Measurements from ENCODE around the gene RSBN1.
"Not testable (repeated sequence)": the region's sequence is repeated elsewhere in the genome, so short reads cannot be mapped to it uniquely, and the experiment has no call there.

Gene RSBN1

GRCh38 chr1:113742515-113742914 is 69.8 kb downstream of the RSBN1 start:
- no peak overlapping the region for H3K27ac ChIP-seq
- in situ Hi-C loops (cut with HindIII; ENCODE audit: low pct_ligation_motif_present, low sequenced_read_pairs) = no loop called here
- H3K27me3 ChIP-seq (replicated peaks) = no peaks in the 10 kb centered on the region

GRCh38 chr1:113734357-113735055 is 77.8 kb downstream of the RSBN1 start:
- no peak overlapping the region for H3K4me3 ChIP-seq (ENCODE audit: low read depth, low read length)
- H3K27me3 ChIP-seq (replicated peaks) = no peaks in the 10 kb centered on the region
- H3K36me3 ChIP-seq (replicated peaks) = peaks cover 23% of the 10 kb centered on the region
- no peak overlapping the region for H3K27ac ChIP-seq
- TF ChIP-seq, protein P1, sequence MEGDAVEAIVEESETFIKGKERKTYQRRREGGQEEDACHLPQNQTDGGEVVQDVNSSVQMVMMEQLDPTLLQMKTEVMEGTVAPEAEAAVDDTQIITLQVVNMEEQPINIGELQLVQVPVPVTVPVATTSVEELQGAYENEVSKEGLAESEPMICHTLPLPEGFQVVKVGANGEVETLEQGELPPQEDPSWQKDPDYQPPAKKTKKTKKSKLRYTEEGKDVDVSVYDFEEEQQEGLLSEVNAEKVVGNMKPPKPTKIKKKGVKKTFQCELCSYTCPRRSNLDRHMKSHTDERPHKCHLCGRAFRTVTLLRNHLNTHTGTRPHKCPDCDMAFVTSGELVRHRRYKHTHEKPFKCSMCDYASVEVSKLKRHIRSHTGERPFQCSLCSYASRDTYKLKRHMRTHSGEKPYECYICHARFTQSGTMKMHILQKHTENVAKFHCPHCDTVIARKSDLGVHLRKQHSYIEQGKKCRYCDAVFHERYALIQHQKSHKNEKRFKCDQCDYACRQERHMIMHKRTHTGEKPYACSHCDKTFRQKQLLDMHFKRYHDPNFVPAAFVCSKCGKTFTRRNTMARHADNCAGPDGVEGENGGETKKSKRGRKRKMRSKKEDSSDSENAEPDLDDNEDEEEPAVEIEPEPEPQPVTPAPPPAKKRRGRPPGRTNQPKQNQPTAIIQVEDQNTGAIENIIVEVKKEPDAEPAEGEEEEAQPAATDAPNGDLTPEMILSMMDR (IDR thresholded peaks at IDR 0.05; ENCODE audit: low read depth, low read length, missing control alignments) = no peak
- DNase-seq = no peak
- in situ Hi-C loops (cut with HindIII; ENCODE audit: low pct_ligation_motif_present, low sequenced_read_pairs) = no loop called here

More at GRCh38 chr1:113742515-113742914, 69.8 kb downstream of the RSBN1 start:
- H3K36me3 ChIP-seq (replicated peaks) = peaks cover 8% of the 10 kb centered on the region
- TF ChIP-seq, protein P1 (IDR thresholded peaks at IDR 0.05; ENCODE audit: low read depth, low read length, missing control alignments) = no peak
- DNase-seq = no peak
- no peak overlapping the region for H3K4me3 ChIP-seq (ENCODE audit: low read depth, low read length)

GRCh38 chr1:113732802-113733201 is 79.5 kb downstream of the RSBN1 start:
- no peak overlapping the region for H3K4me3 ChIP-seq (ENCODE audit: low read depth, low read length)
- TF ChIP-seq, protein P1 (IDR thresholded peaks at IDR 0.05; ENCODE audit: low read depth, low read length, missing control alignments) = no peak
- no peak for DNase-seq
- peaks cover 23% of the 10 kb centered on the region for H3K36me3 ChIP-seq (replicated peaks)
- in situ Hi-C loops (cut with HindIII; ENCODE audit: low pct_ligation_motif_present, low sequenced_read_pairs) = no loop called here
- H3K27ac ChIP-seq = no peak overlapping the region
- H3K27me3 ChIP-seq (replicated peaks) = no peaks in the 10 kb centered on the region

DNA sequence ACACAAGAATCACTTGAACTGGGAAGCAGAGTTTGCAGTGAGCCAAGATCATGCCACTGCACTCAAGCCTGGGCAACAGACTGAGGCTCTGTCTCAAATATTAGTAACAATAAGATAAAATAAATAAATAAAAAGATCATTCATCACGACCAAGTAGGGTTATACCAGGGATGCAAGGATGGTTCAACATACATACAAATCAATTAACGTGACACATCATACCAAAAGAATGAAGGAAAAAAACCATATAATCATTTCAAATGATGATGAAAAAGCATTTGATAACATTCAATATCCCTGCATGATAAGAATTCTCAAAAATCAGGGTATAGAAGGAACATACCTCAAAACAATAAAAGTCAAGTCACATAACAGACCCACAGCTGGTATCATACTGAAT is 91.3 kb downstream of the RSBN1 start:
- Histone ChIP-seq H3K27me3 (replicated peaks) (no peaks in the 10 kb centered on the region), H3K4me3 (ENCODE audit: low read depth, low read length) (no peak overlapping the region), H3K36me3 (replicated peaks) (peaks cover 23% of the 10 kb centered on the region), H3K27ac (no peak overlapping the region)
- DNase-seq = no peak
- in situ Hi-C loops (cut with HindIII; ENCODE audit: low pct_ligation_motif_present, low sequenced_read_pairs) = no loop called here
- TF ChIP-seq, protein P1 (IDR thresholded peaks at IDR 0.05; ENCODE audit: low read depth, low read length, missing control alignments) = no peak

DNA sequence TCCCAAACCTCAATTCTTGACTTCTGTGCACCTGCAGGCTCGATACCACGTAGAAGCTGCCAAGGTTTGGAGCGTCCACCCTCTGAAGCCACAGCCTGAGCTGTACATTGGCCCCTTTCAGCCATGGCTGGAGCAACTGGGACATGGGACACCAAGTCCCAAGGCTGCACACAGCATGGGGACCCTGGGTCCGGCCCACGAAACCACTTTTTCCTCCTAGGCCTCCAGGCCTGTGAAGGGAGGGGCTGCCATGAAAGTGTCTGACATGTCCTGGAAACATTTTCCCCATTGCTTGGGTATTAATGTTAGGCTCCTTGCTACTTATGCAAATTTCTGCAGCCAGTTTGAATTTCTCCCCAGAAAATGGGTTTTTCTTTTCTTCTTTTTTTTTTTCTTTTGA is 93.7 kb downstream of the RSBN1 start:
- H3K4me3 ChIP-seq (ENCODE audit: low read depth, low read length); DNase-seq; H3K27ac ChIP-seq; in situ Hi-C loops (cut with HindIII; ENCODE audit: low pct_ligation_motif_present, low sequenced_read_pairs); H3K27me3 ChIP-seq (replicated peaks): not testable (repeated sequence)
- H3K36me3 ChIP-seq (replicated peaks) = peaks cover 24% of the 10 kb centered on the region

DNA sequence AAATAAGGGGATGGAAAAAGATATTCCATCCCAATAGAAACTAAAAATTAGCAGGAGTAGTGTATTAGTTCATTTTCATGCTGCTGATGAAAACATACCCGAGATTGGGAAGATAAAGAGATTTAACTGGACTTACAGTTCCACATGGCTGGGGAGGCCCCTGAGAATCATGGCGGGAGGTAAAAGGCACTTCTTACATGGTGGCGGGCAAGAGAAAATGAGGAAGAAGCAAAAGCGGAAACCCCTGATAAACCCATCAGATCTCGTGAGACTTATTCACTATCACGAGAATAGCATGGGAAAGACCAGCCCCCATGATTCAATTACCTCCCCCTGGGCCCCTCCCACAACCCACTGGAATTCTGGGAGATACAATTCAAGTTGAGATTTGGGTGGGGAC is 94.8 kb downstream of the RSBN1 start:
- H3K27ac ChIP-seq; DNase-seq; in situ Hi-C loops (cut with HindIII; ENCODE audit: low pct_ligation_motif_present, low sequenced_read_pairs); H3K4me3 ChIP-seq (ENCODE audit: low read depth, low read length); H3K27me3 ChIP-seq (replicated peaks): not testable (repeated sequence)
- peaks cover 26% of the 10 kb centered on the region for H3K36me3 ChIP-seq (replicated peaks)
